CD4-positive, alpha-beta memory T cell (primary cell): Measurements from ENCODE around the gene CADPS. TPM values are rescaled to one million over a fixed set of nuclear protein-coding genes. Genes with fewer than 3 reads are reported as not detected.

Experiments used
- CTCF ChIA-PET: fragments of 350-600 bp; sonication (Branson Sonifier 250); formaldehyde crosslinking; loops from one replicate; lab custom pipeline; 2021; ENCODE audit warnings: inconsistent platforms; ENCODE audit not compliant: partially characterized antibody; lab: Charles Lee
- POLR2A ChIA-PET: fragments of 350-600 bp; sonication (Branson Sonifier 250); formaldehyde crosslinking; loops from one replicate; lab custom pipeline; 2021; ENCODE audit not compliant: partially characterized antibody; lab: Charles Lee
- DNase-seq, 5 donors: peaks; one replicate each; pipeline versions ENCODE4 v3.0.0 to v3.0.0-alpha.2; 2020 to 2022; ENCODE audit warnings: mixed read lengths in 1 of 5
- H3K27ac ChIP-seq: one replicate; pipeline ENCODE4 v1.7.0; 2013; ENCODE audit warnings: low read depth, low read length
- H3K27me3 ChIP-seq: 2 replicates; pipeline ENCODE4 v1.7.0; 2013; ENCODE audit warnings: mild to moderate bottlenecking, low read length, moderate library complexity; ENCODE audit not compliant: insufficient read depth
- H3K36me3 ChIP-seq: 2 replicates; pipeline ENCODE4 v1.7.0; 2013; ENCODE audit warnings: mild to moderate bottlenecking, low read length, moderate library complexity; ENCODE audit not compliant: insufficient read depth
- H3K4me1 ChIP-seq: 2 replicates; pipeline ENCODE4 v1.7.0; 2013; ENCODE audit warnings: mild to moderate bottlenecking, low read length, moderate library complexity; ENCODE audit not compliant: insufficient read depth
- H3K4me3 ChIP-seq, 2 donors: one replicate each; pipeline ENCODE4 v1.7.0; 2013; ENCODE audit warnings: low read length in 2 of 2, mild to moderate bottlenecking in 1 of 2
- H3K9me3 ChIP-seq, 2 donors: one replicate each; pipeline ENCODE4 v1.7.0; 2013; ENCODE audit warnings: low read length in 2 of 2, control low read depth in 1 of 2; ENCODE audit not compliant: control insufficient read depth in 1 of 2
- H3K27ac Mint-ChIP-seq, 7 donors: one replicate each; pipeline ENCODE4 v1.8.0; 2020 to 2021; ENCODE audit warnings: mixed read lengths in 7 of 7, mild to moderate bottlenecking in 6 of 7, inconsistent platforms in 3 of 7, moderate library complexity in 3 of 7
- H3K27me3 Mint-ChIP-seq, 2 donors: one replicate each; pipeline ENCODE4 v1.8.0; 2020 to 2021; ENCODE audit warnings: mixed read lengths in 2 of 2
- H3K36me3 Mint-ChIP-seq, 2 donors: one replicate each; pipeline ENCODE4 v1.8.0; 2020 to 2021; ENCODE audit warnings: mixed read lengths in 2 of 2, inconsistent platforms in 1 of 2, mild to moderate bottlenecking in 1 of 2
- H3K4me1 Mint-ChIP-seq, 4 donors: one replicate each; pipeline ENCODE4 v1.8.0; 2020 to 2021; ENCODE audit warnings: mixed read lengths in 4 of 4, mild to moderate bottlenecking in 1 of 4
- H3K4me3 Mint-ChIP-seq, 8 donors: one replicate each; pipeline ENCODE4 v1.8.0; 2020 to 2021; ENCODE audit warnings: mixed read lengths in 8 of 8, mild to moderate bottlenecking in 7 of 8, moderate library complexity in 6 of 8, inconsistent platforms in 3 of 8
- H3K9me3 Mint-ChIP-seq, 8 donors: one replicate each; pipeline ENCODE4 v1.8.0; 2020 to 2021; ENCODE audit warnings: mixed read lengths in 8 of 8, mild to moderate bottlenecking in 5 of 8, inconsistent platforms in 3 of 8, moderate library complexity in 1 of 8
- intact Hi-C: fragments of 100-400 bp; cut with micrococcal nuclease; formaldehyde crosslinking; loops from one replicate; pipeline ENCODE4 v1.15.1; 2023
- polyA plus RNA-seq, 2 donors: library from polyadenylated mRNA; unstranded; fragments of 300-500 nt; fragmentation: Illumina TruSeq; gene quantifications; one replicate each; pipeline ENCODE4 v1.2.3, GENCODE V29; 2021
- total RNA-seq, 2 experiments: library from RNA; stranded (reverse); gene quantifications; one replicate each; pipeline ENCODE4 v1.2.3, GENCODE V29; 2021

The CADPS gene
- total and polyA plus RNA-seq, 4 experiments from 2014 or later: not detected

DNA sequence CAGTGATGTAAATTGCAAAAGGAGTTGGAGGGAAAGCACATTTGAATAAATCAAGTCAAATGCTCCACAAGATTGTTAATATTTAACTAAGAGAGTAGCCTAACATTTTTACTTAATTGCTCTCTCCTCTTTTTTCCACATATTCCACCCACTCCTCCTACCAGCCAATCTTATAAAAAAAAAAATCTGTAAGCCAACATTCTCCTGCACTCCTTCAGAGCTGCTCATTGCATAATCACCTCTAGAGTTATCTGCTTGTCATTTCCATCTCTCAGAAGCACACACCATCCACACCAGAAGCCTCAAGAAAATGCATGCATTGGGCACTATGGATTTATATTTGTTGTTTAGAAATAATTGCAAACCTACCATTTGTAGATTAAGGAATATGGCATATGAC is 64.1 kb downstream of the CADPS start:
- no peak for DNase-seq
- Histone ChIP-seq H3K36me3 (no peaks in the 10 kb centered on the region), H3K27me3 (no peaks in the 10 kb centered on the region), H3K9me3 (no peaks in the 10 kb centered on the region), H3K27ac (no peak overlapping the region), H3K4me3 (no peak overlapping the region), H3K4me1 (no peaks in the 10 kb centered on the region)
- no peaks in the 10 kb centered on the region for H3K36me3 Mint-ChIP-seq
- ChIA-PET POLR2A (no interaction called here), CTCF (no interaction called here)
- H3K9me3 Mint-ChIP-seq: peaks cover 0 to 6% (median 0%) of the 10 kb centered on the region in 8 donors
- no peaks in the 10 kb centered on the region for H3K27me3 Mint-ChIP-seq
- intact Hi-C loops: no loop called here
- H3K27ac Mint-ChIP-seq: no peak overlapping the region
- peaks cover 0 to 4% (median 2%) of the 10 kb centered on the region in 4 donors for H3K4me1 Mint-ChIP-seq
- no peak overlapping the region for H3K4me3 Mint-ChIP-seq

DNA sequence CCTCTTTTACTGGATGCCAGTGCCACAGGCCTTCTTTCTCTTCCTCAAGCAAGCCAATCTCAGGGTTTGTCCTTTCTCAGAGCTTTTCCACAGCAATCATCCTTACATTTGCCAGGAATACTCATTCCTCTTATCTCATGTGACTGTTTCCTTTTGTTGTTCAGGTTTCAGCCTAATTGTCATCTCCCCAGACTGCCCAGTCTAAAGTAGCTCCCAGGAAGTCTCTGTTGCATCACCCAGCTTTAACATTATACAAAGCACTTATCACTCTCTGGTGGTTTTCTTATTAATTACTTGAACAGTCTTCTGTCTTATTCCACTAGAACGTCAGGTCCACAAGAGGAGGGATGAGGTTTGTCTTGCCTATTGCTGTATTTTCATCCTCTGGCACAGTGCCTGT is 65.8 kb downstream of the CADPS start:
- DNase-seq: no peak
- ChIA-PET CTCF (no interaction called here), POLR2A (no interaction called here)
- no peaks in the 10 kb centered on the region for H3K4me1 Mint-ChIP-seq
- Histone ChIP-seq H3K36me3 (no peaks in the 10 kb centered on the region), H3K9me3 (no peaks in the 10 kb centered on the region), H3K27ac (no peak overlapping the region), H3K4me1 (no peaks in the 10 kb centered on the region), H3K4me3 (no peak overlapping the region), H3K27me3 (no peaks in the 10 kb centered on the region)
- H3K27ac Mint-ChIP-seq: no peak overlapping the region
- peaks cover 0 to 6% (median 0%) of the 10 kb centered on the region in 8 donors for H3K9me3 Mint-ChIP-seq
- no peaks in the 10 kb centered on the region for H3K36me3 Mint-ChIP-seq
- no peaks in the 10 kb centered on the region for H3K27me3 Mint-ChIP-seq
- no peak overlapping the region for H3K4me3 Mint-ChIP-seq
- intact Hi-C loops: no loop called here

DNA sequence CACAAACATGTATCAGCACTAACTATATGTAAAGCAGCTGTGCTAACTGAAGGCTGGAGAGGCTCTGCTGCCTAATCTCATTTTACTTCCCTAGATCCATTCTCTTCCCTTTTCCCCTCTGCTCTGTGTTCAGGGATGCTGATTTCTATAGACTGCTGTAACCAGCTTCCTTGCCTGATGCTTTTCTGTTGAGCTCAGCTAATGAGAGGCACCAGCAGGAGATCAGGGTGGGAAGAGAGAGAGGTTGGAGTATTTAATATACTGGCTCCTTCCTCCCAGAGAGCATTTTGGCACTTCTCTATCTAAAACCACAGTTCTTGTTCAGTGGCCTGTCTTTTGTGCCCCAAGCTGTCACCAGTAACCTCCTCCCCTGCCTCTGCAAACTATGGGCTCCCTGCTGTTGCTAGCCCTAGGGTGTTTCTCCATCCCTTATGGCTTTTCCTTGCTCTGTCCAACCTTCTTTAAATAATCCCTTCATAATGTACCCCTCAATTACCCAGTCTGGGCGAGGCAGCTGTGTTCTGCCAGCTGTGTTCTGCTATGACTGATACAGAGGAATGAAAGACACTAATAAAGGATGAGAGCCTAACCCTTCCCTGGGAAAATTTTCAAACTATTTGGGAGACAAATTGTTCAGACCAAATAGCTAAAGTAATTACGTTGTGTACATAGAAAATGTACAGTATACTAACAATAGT is 69.5 kb downstream of the CADPS start:
- no peaks in the 10 kb centered on the region for H3K36me3 ChIP-seq
- ChIA-PET CTCF (no interaction called here), POLR2A (no interaction called here)
- Mint-ChIP-seq H3K9me3 (peaks cover 0 to 6% (median 0%) of the 10 kb centered on the region in 8 donors), H3K27me3 (no peaks in the 10 kb centered on the region), H3K4me1 (no peaks in the 10 kb centered on the region), H3K4me3 (no peak overlapping the region), H3K36me3 (no peaks in the 10 kb centered on the region), H3K27ac (no peak overlapping the region)
- DNase-seq: no peak
- H3K4me3 ChIP-seq: no peak overlapping the region
- intact Hi-C loops: no loop called here
- no peaks in the 10 kb centered on the region for H3K4me1 ChIP-seq
- H3K9me3 ChIP-seq: no peaks in the 10 kb centered on the region
- H3K27ac ChIP-seq: no peak overlapping the region
- H3K27me3 ChIP-seq: no peaks in the 10 kb centered on the region

DNA sequence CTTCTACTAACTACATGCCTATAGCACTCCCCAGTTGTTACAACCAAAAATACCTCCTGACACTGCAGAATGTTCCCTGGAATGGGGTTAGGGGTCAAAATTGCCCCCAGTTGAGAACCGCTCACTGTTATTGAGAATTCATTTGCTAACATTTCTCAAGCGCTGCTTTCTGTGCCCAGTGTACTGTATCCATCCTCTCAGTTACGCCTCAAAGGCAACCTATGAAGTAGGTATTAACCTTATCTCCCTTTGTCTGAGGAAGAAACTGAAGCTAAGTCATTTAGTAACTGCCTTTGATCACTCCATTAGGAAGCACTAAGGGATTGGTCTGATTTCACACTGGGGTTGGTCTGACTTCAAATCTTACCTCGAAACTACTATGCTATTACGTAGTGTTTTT is 70.1 kb downstream of the CADPS start:
- H3K9me3 ChIP-seq: no peaks in the 10 kb centered on the region
- H3K27me3 Mint-ChIP-seq: no peaks in the 10 kb centered on the region
- no peak overlapping the region for H3K27ac Mint-ChIP-seq
- no peak for DNase-seq
- no peaks in the 10 kb centered on the region for H3K27me3 ChIP-seq
- intact Hi-C loops: no loop called here
- H3K4me1 Mint-ChIP-seq: no peaks in the 10 kb centered on the region
- no peaks in the 10 kb centered on the region for H3K36me3 Mint-ChIP-seq
- ChIA-PET CTCF (no interaction called here), POLR2A (no interaction called here)
- peaks cover 0 to 6% (median 0%) of the 10 kb centered on the region in 8 donors for H3K9me3 Mint-ChIP-seq
- H3K4me3 ChIP-seq: no peak overlapping the region
- H3K4me3 Mint-ChIP-seq: no peak overlapping the region
- no peak overlapping the region for H3K27ac ChIP-seq
- no peaks in the 10 kb centered on the region for H3K4me1 ChIP-seq
- no peaks in the 10 kb centered on the region for H3K36me3 ChIP-seq

DNA sequence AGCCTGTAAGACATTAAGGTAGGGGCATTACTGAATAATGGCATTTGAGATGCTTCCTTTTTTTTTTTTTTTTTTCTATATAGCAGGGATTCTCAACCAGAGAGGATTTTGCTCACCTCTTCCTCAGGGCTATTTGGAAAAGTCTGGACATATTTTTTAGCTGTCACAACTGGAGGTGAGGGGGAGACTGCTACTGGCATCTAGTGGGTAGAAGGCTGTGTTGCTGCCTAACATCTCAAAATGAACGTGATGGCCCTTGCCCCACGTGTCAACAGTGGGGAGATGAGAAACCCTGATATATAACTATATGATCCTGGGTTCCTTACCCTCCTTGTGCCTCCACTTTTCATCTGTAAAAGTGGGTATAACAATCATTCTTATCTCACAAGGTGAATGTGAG is 71.9 kb downstream of the CADPS start:
- DNase-seq: no peak
- intact Hi-C loops: no loop called here
- ChIA-PET POLR2A (no interaction called here), CTCF (no interaction called here)
- Mint-ChIP-seq H3K27me3 (no peaks in the 10 kb centered on the region), H3K4me1 (no peaks in the 10 kb centered on the region), H3K9me3 (no peaks in the 10 kb centered on the region), H3K27ac (no peak overlapping the region), H3K4me3 (no peak overlapping the region), H3K36me3 (no peaks in the 10 kb centered on the region)
- no peak overlapping the region for H3K4me3 ChIP-seq
- H3K36me3 ChIP-seq: no peaks in the 10 kb centered on the region
- H3K27me3 ChIP-seq: no peaks in the 10 kb centered on the region
- no peak overlapping the region for H3K27ac ChIP-seq
- no peaks in the 10 kb centered on the region for H3K4me1 ChIP-seq
- no peaks in the 10 kb centered on the region for H3K9me3 ChIP-seq

DNA sequence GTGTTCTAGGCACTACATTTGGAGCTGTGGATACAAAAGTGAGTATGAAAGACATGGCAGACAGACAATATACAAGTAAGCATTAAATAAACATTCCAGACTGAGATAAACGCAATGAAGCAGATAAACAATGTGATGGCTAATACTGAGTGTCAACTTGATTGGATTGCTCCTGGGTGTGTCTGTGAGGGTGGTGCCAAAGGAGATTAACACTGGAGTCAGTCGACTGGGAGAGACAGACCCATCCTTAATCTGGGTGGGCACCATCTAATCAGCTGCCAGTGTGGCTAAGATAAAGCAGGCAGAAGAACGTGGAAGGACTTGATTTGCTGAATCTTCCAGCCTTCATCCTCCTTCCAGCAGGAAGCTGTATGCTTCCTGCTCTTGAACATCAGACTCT is 77.2 kb downstream of the CADPS start:
- peaks cover 0 to 2% of the 10 kb centered on the region in 2 donors for H3K27me3 Mint-ChIP-seq

DNA sequence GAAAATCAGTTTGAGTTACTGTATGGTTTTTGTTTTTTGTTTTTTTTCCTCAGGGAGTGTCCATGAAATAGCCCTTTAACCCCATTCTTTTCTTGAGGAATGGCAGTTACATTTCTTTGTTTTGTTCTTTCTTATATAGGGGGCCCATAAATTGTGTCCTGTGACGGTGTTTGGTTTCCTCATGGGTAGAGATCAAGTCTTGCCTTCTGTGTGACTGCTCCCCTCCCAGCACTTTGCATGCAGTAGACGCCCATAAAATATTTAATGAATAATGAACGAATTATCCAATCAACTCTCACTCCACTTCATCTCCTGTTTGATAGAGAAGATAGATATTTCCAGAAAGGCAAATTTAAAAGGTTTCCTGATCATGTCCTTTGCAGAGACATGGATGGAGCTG is 78.1 kb downstream of the CADPS start:
- no peaks in the 10 kb centered on the region for H3K4me1 Mint-ChIP-seq
- H3K27me3 ChIP-seq: no peaks in the 10 kb centered on the region
- no peak overlapping the region for H3K4me3 ChIP-seq
- no peak overlapping the region for H3K27ac ChIP-seq
- H3K9me3 ChIP-seq: no peaks in the 10 kb centered on the region
- peaks cover 0 to 4% (median under 1%) of the 10 kb centered on the region in 8 donors for H3K9me3 Mint-ChIP-seq
- no peak overlapping the region for H3K27ac Mint-ChIP-seq
- ChIA-PET POLR2A (no interaction called here), CTCF (no interaction called here)
- no peak overlapping the region for H3K4me3 Mint-ChIP-seq
- no peaks in the 10 kb centered on the region for H3K36me3 ChIP-seq
- DNase-seq: no peak
- intact Hi-C loops: no loop called here
- H3K4me1 ChIP-seq: no peaks in the 10 kb centered on the region
- H3K27me3 Mint-ChIP-seq: peaks cover 0 to 2% of the 10 kb centered on the region in 2 donors
- H3K36me3 Mint-ChIP-seq: no peaks in the 10 kb centered on the region

More for the DNA sequence above, 77.2 kb downstream of the CADPS start:
- Histone ChIP-seq H3K4me1 (no peaks in the 10 kb centered on the region), H3K9me3 (no peaks in the 10 kb centered on the region), H3K27me3 (no peaks in the 10 kb centered on the region), H3K36me3 (no peaks in the 10 kb centered on the region), H3K27ac (no peak overlapping the region), H3K4me3 (no peak overlapping the region)
- Mint-ChIP-seq H3K36me3 (no peaks in the 10 kb centered on the region), H3K9me3 (peaks cover 0 to 4% (median under 1%) of the 10 kb centered on the region in 8 donors), H3K27ac (no peak overlapping the region), H3K4me3 (no peak overlapping the region), H3K4me1 (no peaks in the 10 kb centered on the region)
- no peak for DNase-seq
- intact Hi-C loops: no loop called here
- ChIA-PET POLR2A (no interaction called here), CTCF (no interaction called here)
